COLO829 (cell line): ENCODE results near the gene PNKP.

Experiments used
- DNase-seq: peaks from one replicate; pipeline ENCODE4 v3.0.0; 2012; ENCODE audit warnings: low spot score

Gene PNKP

GRCh38 chr19:49818649-49819370 is 48.6 kb downstream of the PNKP start:
- no peak for DNase-seq

GRCh38 chr19:49817964-49818648 is 49.3 kb downstream of the PNKP start, which contains the start of gene MED25:
Gene MED25, plus strand, starts transcription at chr19:49818289. Its CDS starts 53 bp downstream, at chr19:49818342.
- peak; percentile 84 for DNase-seq

- DNase-seq = no peak
Observed at GRCh38 chr19:49816590-49816989, 50.8 kb downstream of the PNKP start.

GRCh38 chr19:49814010-49814409 is 53.4 kb downstream of the PNKP start:
- DNase-seq = no peak

GRCh38 chr19:49812997-49813861 is 54.1 kb downstream of the PNKP start, which contains the start of gene FUZ:
Gene FUZ, minus strand, starts transcription at chr19:49813292. Its CDS starts 186 bp downstream, at chr19:49813106.
- DNase-seq = peak; percentile 99

- no peak for DNase-seq
Observed at GRCh38 chr19:49812452-49812996, 54.9 kb downstream of the PNKP start.

GRCh38 chr19:49811328-49811727 is 56.0 kb downstream of the PNKP start:
- no peak for DNase-seq
